Transverse colon (tissue), 4 donors: ENCODE measurements around the gene RPL37. TPM values are rescaled to one million over a fixed set of nuclear protein-coding genes. Genes with fewer than 3 reads are reported as not detected.

ENCODE experiments used
- DNase-seq: peaks from one replicate; pipeline ENCODE4 v3.0.0-alpha.2; 2019
- H3K27ac ChIP-seq, 4 donors: fragments of 200-600 bp; sonication (generic); 2 replicates each; pipeline ENCODE4 v1.5.1; 2016 to 2018; ENCODE audit warnings: inconsistent platforms in 4 of 4
- H3K27me3 ChIP-seq: fragments of 200-600 bp; sonication (generic); 2 replicates; pipeline ENCODE4 v1.5.1; 2017; ENCODE audit warnings: inconsistent platforms
- H3K36me3 ChIP-seq, 4 donors: fragments of 200-600 bp; sonication (generic); 2 replicates each; pipeline ENCODE4 v1.5.1; 2017 to 2019; ENCODE audit warnings: inconsistent platforms in 4 of 4
- H3K4me1 ChIP-seq, 4 donors: fragments of 200-600 bp; sonication (generic); 2 replicates each; pipeline ENCODE4 v1.5.1; 2017 to 2020; ENCODE audit warnings: inconsistent platforms in 4 of 4
- H3K4me3 ChIP-seq, 4 donors: fragments of 200-600 bp; sonication (generic); 1 replicate in 1 of 4; 2 replicates in 3 of 4; pipeline versions ENCODE4 v1.5.1 to v1.6.1; 2017 to 2019; ENCODE audit warnings: inconsistent platforms in 4 of 4
- H3K9me3 ChIP-seq, 2 donors: fragments of 200-600 bp; sonication (generic); 2 replicates each; pipeline ENCODE4 v1.5.1; 2017 to 2019; ENCODE audit warnings: inconsistent platforms in 2 of 2
- EP300 ChIP-seq: sonication (generic); formaldehyde crosslinking; IDR thresholded peaks from one replicate; pipeline ENCODE4 v1.6.1; 2017; ENCODE audit warnings: antibody characterized with exemption, low read depth
- POLR2A ChIP-seq: fragments of 450-650 bp; IDR thresholded peaks from one replicate; pipeline ENCODE4 v1.6.1; 2016; ENCODE audit warnings: antibody characterized with exemption, mild to moderate bottlenecking, moderate library complexity
- POLR2AphosphoS5 ChIP-seq, 3 donors: sonication (generic); formaldehyde crosslinking; IDR thresholded peaks; one replicate each; pipeline ENCODE4 v1.6.1; 2016; ENCODE audit warnings: antibody characterized with exemption in 3 of 3
- WGBS, 2 donors: methylation state at CpG; one replicate each; pipeline ENCODE4 v1.1.5; 2018; ENCODE audit warnings: low coverage in 1 of 2; 5-methylcytosine and 5-hydroxymethylcytosine counted together
- in situ Hi-C, 4 donors: fragments of 200-750 bp; cut with MboI; loops; one replicate each; pipeline versions ENCODE4 v1.15.0 to v1.15.1; 2017; ENCODE audit warnings: low sequenced_read_pairs in 3 of 4, low pct_ligation_motif_present in 1 of 4, low pct_unique_long_range_greater_than_20kb in 1 of 4
- intact Hi-C: fragments of 100-400 bp; cut with DNase I; formaldehyde crosslinking; loops from one replicate; pipeline ENCODE4 v1.15.1; 2023; ENCODE audit warnings: low total_unique reads
- total RNA-seq, 4 donors: library from RNA; depleted of rRNA; stranded (reverse); fragments of >200 nt; gene quantifications; one replicate each; pipeline ENCODE4 v1.1.0, GENCODE V29; 2016
- TF ChIP-seq, protein P1 (sequence below), 5 experiments: fragments of 200-600 bp in 3 of 5; fragments of 450-650 bp in 2 of 5; sonication (generic) in 3 of 5; IDR thresholded peaks; 1 replicate in 2 of 5; 2 replicates in 3 of 5; pipeline ENCODE4 v1.5.1; 2016 to 2017; ENCODE audit warnings: antibody characterized with exemption in 5 of 5, inconsistent platforms in 3 of 5, mild to moderate bottlenecking in 2 of 5, moderate library complexity in 1 of 5

Gene RPL37
- total RNA-seq, 4 donors from 2014 or later = 15.1 to 157 (median 90.5) TPM

DNA sequence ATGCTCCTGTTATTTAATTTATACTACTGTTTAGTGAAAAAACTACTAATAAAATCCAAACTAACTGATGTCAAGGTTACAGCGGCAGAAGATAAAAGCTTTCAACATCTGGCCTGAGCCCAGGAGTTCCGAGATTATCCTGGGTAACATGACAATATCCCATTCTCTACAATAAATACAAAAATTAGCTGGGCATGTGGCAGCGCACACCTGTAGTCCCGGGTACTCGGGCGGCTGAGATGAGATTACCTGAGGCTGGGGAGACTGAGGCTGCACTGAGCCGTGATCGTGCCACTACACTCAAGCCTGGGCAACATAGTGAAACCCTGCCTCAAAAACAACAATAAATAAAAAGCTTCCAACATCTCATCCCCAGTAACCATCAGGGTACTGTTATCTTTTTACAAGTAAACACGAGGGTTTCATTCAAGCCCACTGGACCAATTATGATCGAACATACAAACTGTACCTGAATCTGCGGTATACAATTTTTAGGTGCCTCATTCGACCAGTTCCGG, 1.3 kb downstream of the RPL37 start:
- Histone ChIP-seq H3K9me3 (no peaks in the 10 kb centered on the region), H3K4me1 (peaks cover 11 to 23% (median 13%) of the 10 kb centered on the region in 4 donors), H3K27me3 (no peaks in the 10 kb centered on the region), H3K36me3 (peaks cover 0 to 41% (median 19%) of the 10 kb centered on the region in 4 donors), H3K27ac (peak overlapping the region; percentile 88 to 94 (median 92)), H3K4me3 (peak overlapping the region; percentile 50 to 61 (median 55))
- WGBS, 2 donors = 22 to 25% methylated on average over 7 to 13 of the region's 13 CpGs
- no peak for TF ChIP-seq EP300
- TF ChIP-seq, protein P1, sequence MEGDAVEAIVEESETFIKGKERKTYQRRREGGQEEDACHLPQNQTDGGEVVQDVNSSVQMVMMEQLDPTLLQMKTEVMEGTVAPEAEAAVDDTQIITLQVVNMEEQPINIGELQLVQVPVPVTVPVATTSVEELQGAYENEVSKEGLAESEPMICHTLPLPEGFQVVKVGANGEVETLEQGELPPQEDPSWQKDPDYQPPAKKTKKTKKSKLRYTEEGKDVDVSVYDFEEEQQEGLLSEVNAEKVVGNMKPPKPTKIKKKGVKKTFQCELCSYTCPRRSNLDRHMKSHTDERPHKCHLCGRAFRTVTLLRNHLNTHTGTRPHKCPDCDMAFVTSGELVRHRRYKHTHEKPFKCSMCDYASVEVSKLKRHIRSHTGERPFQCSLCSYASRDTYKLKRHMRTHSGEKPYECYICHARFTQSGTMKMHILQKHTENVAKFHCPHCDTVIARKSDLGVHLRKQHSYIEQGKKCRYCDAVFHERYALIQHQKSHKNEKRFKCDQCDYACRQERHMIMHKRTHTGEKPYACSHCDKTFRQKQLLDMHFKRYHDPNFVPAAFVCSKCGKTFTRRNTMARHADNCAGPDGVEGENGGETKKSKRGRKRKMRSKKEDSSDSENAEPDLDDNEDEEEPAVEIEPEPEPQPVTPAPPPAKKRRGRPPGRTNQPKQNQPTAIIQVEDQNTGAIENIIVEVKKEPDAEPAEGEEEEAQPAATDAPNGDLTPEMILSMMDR (IDR thresholded peaks at IDR 0.05) = no peak
- TF ChIP-seq POLR2AphosphoS5 (IDR thresholded peaks at IDR 0.05) = no peak
- no peak for TF ChIP-seq POLR2A
- no peak for DNase-seq
- intact Hi-C loops = no loop called here
- in situ Hi-C loops = no loop called here

DNA sequence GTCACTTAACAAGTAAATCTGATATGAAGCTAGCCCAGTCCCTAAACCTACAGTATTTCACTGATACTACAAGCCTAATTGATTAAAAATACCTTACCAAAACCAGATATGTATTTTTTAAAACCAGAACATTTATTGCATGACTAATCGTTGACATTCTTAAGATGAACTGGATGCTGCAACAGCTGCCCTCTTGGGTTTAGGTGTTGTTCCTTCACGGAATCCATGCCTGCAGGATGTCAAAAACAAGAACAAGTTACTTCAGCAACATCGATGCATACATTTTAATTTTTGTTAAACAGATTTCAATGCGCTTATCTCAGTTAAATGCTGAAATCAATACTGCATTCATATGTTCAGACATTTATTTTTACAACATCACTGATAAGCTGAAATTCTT, 2.7 kb downstream of the RPL37 start:
- Histone ChIP-seq H3K9me3 (no peaks in the 10 kb centered on the region), H3K27ac (no peak overlapping the region), H3K27me3 (no peaks in the 10 kb centered on the region), H3K4me3 (no peak overlapping the region), H3K4me1 (peaks cover 11 to 23% (median 13%) of the 10 kb centered on the region in 4 donors), H3K36me3 (peaks cover 0 to 56% (median 20%) of the 10 kb centered on the region in 4 donors)
- intact Hi-C loops (no loop called here), in situ Hi-C loops (no loop called here)
- TF ChIP-seq POLR2A (no peak), POLR2AphosphoS5 (IDR thresholded peaks at IDR 0.05) (no peak), EP300 (no peak)
- TF ChIP-seq, protein P1 (IDR thresholded peaks at IDR 0.05) = no peak
- no peak for DNase-seq
- WGBS, 2 donors = 77 to 79% methylated on average over 4 of the region's 4 CpGs

DNA sequence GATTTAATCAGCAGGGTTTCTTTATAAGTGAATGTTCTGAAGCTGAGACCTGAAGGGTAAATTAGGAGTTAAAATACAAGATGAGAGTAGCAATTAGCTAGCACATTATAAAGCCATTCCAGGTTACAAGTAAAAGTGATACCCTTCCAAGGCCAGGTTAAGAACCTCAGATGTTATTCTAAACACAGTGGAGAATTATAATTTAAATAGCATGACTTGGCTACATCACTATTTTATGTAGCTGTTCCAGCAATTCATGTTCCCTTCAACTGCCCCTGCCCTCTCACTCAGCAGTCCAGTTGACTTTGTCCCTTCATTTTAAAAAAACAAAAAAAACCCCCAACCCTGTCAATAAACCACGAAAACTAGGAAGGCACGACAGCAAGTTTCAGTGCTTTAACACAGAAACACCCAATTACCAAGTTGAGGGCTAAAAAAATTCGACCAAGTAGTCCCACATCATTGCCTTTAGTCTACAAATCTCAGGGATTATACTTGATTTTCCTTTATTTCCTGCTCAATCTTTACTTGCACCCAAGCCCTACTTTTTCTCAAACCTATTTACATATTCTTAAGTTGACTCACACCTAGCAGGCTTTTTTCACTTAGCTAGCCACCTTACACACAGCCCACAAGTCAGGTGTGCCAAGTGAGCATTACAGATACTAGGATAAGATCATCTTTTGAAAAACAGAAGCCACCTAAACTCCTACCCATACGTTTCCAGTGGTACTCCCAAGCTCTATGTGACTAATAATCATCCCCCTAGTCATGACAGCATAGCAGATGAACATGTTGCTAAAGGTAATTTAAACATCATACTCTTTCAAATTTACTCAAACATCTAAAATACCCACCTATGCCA, 3.4 kb downstream of the RPL37 start:
- H3K27ac ChIP-seq = no peak overlapping the region
- H3K36me3 ChIP-seq = peaks cover 0 to 57% (median 22%) of the 10 kb centered on the region in 4 donors
- TF ChIP-seq POLR2AphosphoS5 (IDR thresholded peaks at IDR 0.05) = no peak
- intact Hi-C loops = no loop called here
- H3K4me1 ChIP-seq = peaks cover 11 to 23% (median 13%) of the 10 kb centered on the region in 4 donors
- no peak overlapping the region for H3K4me3 ChIP-seq
- H3K9me3 ChIP-seq = no peaks in the 10 kb centered on the region
- H3K27me3 ChIP-seq = no peaks in the 10 kb centered on the region
- in situ Hi-C loops = no loop called here
- no peak for DNase-seq
- 52 to 68% methylated on average over 4 of the region's 4 CpGs for WGBS, 2 donors

DNA sequence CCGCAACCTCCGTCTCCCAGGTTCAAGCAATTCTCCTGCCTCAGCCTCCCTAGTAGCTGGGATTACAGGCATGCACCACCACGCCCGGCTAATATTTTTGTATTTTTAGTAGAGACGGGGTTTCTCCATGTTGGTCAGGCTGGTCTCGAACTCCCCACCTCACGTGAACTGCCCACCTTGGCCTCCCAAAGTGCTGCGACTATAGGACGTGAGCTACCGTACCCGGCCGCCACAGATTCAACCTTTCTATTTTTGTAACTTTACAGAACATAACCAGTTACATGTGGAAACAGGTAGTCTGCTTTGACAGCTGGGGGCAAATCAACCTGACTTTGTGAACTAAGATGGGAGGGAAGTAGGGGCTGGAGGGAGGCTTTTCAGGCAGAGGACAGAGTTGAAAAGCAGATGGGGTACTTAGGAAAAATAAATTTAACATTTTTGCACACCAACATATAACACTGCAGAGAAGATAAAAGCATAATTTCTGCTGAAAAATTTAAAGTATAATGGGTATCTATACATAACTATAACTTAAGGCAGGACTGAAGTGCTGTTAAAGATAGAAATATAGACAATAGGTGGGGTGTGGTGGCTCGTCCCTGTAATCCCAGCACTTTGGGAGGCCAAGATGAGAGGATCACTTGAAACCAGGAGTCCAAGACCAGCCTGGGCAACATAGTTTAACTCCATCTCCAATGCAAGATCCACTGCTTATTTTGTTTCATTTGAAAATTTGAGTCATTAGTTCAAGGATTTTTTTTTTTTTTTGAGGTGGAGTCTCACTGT, 5.1 kb downstream of the RPL37 start:
- Histone ChIP-seq H3K9me3 (no peaks in the 10 kb centered on the region), H3K36me3 (peaks cover 0 to 57% (median 22%) of the 10 kb centered on the region in 4 donors), H3K4me1 (peaks cover 11 to 15% (median 13%) of the 10 kb centered on the region in 4 donors), H3K27me3 (no peaks in the 10 kb centered on the region), H3K27ac (no peak overlapping the region), H3K4me3 (no peak overlapping the region)
- no peak for DNase-seq
- WGBS, 2 donors = 90 to 91% methylated on average over 12 to 13 of the region's 13 CpGs
- TF ChIP-seq POLR2A = no peak
- TF ChIP-seq, protein P1 (IDR thresholded peaks at IDR 0.05) = no peak
- no peak for TF ChIP-seq POLR2AphosphoS5 (IDR thresholded peaks at IDR 0.05)
- TF ChIP-seq EP300 = no peak
- intact Hi-C loops = no loop called here
- in situ Hi-C loops = no loop called here
